Fibroblast of lung (primary cell): ENCODE measurements around the gene SIGLEC11. TPM values are rescaled to one million over a fixed set of nuclear protein-coding genes. Genes with fewer than 3 reads are reported as not detected.

Source experiments
- DNase-seq, 2 donors: peaks; one replicate each; pipeline versions ENCODE4 v3.0.0 to v3.0.0-alpha.2; 2010; ENCODE audit warnings: low read depth in 2 of 2
- H2AFZ ChIP-seq: 2 replicates; pipeline ENCODE4 v1.5.1; 2012; ENCODE audit warnings: low read length, control low read depth, inconsistent platforms
- H3K27ac ChIP-seq: 2 replicates; pipeline ENCODE4 v1.5.1; 2011; ENCODE audit warnings: low read length, control low read depth; ENCODE audit not compliant: insufficient read depth
- H3K27me3 ChIP-seq: 2 replicates; pipeline ENCODE4 v1.5.1; 2011; ENCODE audit warnings: mild to moderate bottlenecking, low read length; ENCODE audit not compliant: control insufficient read depth, insufficient read depth
- H3K36me3 ChIP-seq: 2 replicates; pipeline ENCODE4 v1.5.1; 2011; ENCODE audit warnings: low read length; ENCODE audit not compliant: control insufficient read depth, insufficient read depth
- H3K4me1 ChIP-seq: 2 replicates; pipeline ENCODE4 v1.5.1; 2011; ENCODE audit warnings: low read length; ENCODE audit not compliant: control insufficient read depth, insufficient read depth; ENCODE audit errors: extremely low read depth
- H3K4me2 ChIP-seq: 2 replicates; pipeline ENCODE4 v1.5.1; 2011; ENCODE audit warnings: low read length, control low read depth; ENCODE audit not compliant: insufficient read depth; ENCODE audit errors: extremely low read depth
- H3K4me3 ChIP-seq, 4 experiments: fragments of 200-600 bp in 1 of 4; sonication (generic) in 1 of 4; replicated peaks in 1 of 4; 2 replicates each; pipeline ENCODE4 v1.5.1; 2011 to 2016; ENCODE audit warnings: low read length in 4 of 4, low read depth in 3 of 4, mild to moderate bottlenecking in 3 of 4, control low read depth in 2 of 4, inconsistent platforms in 1 of 4, mixed read lengths in 1 of 4; ENCODE audit not compliant: insufficient read depth in 1 of 4; ENCODE audit errors: control extremely low read depth in 1 of 4
- H3K79me2 ChIP-seq: 2 replicates; pipeline ENCODE4 v1.5.1; 2012; ENCODE audit warnings: mild to moderate bottlenecking, low read length, inconsistent platforms; ENCODE audit not compliant: control insufficient read depth, insufficient read depth
- H3K9ac ChIP-seq: 2 replicates; pipeline ENCODE4 v1.5.1; 2011; ENCODE audit warnings: mild to moderate bottlenecking, low read length, control low read depth; ENCODE audit not compliant: insufficient read depth
- H3K9me3 ChIP-seq: 2 replicates; pipeline ENCODE4 v1.5.1; 2012; ENCODE audit warnings: low read depth, low read length; ENCODE audit not compliant: control insufficient read depth, insufficient read depth
- H4K20me1 ChIP-seq: 2 replicates; pipeline ENCODE4 v1.5.1; 2011; ENCODE audit warnings: low read length; ENCODE audit not compliant: control insufficient read depth, insufficient read depth; ENCODE audit errors: extremely low read depth
- EZH2 ChIP-seq: IDR thresholded peaks from 2 replicates; pipeline ENCODE4 v1.5.1; 2012; ENCODE audit warnings: low read length, control low read depth, mild to moderate bottlenecking; ENCODE audit errors: missing control alignments
- polyA plus RNA-seq, 2 donors: library from polyadenylated mRNA; depleted of rRNA in 1 of 2; stranded (reverse) in 1 of 2; unstranded in 1 of 2; fragments of >200 nt; gene quantifications; 2 replicates each; pipeline ENCODE4 v1.2.1, GENCODE V29; 2011 to 2012; ENCODE audit warnings: missing spikeins in 1 of 2
- total RNA-seq: library from RNA; depleted of rRNA; stranded (reverse); fragments of >200 nt; gene quantifications from 2 replicates; pipeline ENCODE4 v1.2.1, GENCODE V29; 2014
- TF ChIP-seq, protein P1 (sequence below), 2 donors: IDR thresholded peaks in 1 of 2; conservative IDR thresholded peaks in 1 of 2; 1 replicate in 1 of 2; 2 replicates in 1 of 2; pipeline ENCODE4 v1.5.1; 2011 to 2012; ENCODE audit warnings: low read length in 2 of 2, control low read depth in 1 of 2, inconsistent platforms in 1 of 2, low read depth in 1 of 2, mild to moderate bottlenecking in 1 of 2

SIGLEC11 gene
- total and polyA plus RNA-seq, 2 donors (not counting 1 experiment from before 2014, with no cell fraction given), result not detected

DNA sequence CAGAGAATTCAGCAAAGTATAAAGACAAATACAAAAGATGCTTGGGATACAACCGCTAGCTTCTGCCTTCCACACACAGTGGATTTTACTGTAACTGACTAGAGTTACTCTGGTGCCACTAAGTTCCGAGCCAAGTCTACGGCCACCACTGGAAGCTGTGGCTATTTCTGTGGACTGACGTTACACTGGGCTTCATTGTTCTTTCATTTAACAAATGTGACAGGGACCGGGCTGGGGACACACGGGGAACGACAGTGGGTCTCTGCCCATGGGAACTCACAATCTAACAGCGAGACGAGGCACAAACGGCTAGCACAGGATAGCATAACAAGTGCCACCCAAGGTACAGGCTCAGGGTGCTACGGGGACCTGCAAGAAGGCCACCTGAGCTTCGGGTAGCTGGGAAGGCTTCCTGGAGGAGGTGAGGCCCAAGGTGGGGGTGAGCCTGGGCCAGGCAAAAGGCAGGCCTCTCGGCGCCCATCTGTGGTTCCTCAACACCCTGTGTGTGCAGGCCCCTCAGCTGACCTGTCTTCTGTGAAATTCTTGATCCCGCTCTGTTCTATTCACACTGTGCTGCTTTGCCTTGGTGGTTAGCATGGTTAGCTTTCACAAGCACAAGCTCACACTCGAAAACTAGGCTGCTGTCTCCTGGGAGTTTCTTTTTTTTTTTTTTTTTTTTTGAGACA, 54.0 kb downstream of the SIGLEC11 start:
- H3K9me3 ChIP-seq, result no peaks in the 10 kb centered on the region
- no peak overlapping the region for H3K4me3 ChIP-seq
- H2AFZ ChIP-seq, result no peak overlapping the region
- H3K36me3 ChIP-seq, result peaks cover 20% of the 10 kb centered on the region
- no peak overlapping the region for H3K4me2 ChIP-seq
- no peaks in the 10 kb centered on the region for H3K27me3 ChIP-seq
- no peaks in the 10 kb centered on the region for H4K20me1 ChIP-seq
- DNase-seq, result no peak
- H3K79me2 ChIP-seq, result peaks cover 2% of the 10 kb centered on the region
- H3K9ac ChIP-seq, result no peak overlapping the region
- no peaks in the 10 kb centered on the region for H3K4me1 ChIP-seq
- H3K27ac ChIP-seq, result no peak overlapping the region
- TF ChIP-seq, protein P1, sequence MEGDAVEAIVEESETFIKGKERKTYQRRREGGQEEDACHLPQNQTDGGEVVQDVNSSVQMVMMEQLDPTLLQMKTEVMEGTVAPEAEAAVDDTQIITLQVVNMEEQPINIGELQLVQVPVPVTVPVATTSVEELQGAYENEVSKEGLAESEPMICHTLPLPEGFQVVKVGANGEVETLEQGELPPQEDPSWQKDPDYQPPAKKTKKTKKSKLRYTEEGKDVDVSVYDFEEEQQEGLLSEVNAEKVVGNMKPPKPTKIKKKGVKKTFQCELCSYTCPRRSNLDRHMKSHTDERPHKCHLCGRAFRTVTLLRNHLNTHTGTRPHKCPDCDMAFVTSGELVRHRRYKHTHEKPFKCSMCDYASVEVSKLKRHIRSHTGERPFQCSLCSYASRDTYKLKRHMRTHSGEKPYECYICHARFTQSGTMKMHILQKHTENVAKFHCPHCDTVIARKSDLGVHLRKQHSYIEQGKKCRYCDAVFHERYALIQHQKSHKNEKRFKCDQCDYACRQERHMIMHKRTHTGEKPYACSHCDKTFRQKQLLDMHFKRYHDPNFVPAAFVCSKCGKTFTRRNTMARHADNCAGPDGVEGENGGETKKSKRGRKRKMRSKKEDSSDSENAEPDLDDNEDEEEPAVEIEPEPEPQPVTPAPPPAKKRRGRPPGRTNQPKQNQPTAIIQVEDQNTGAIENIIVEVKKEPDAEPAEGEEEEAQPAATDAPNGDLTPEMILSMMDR (conservative IDR thresholded peaks at IDR 0.05 in 1 of 2, IDR thresholded peaks at IDR 0.05 in 1 of 2; ENCODE audit: low read depth in 1 of 2, low read length in 2 of 2), result no peak
- TF ChIP-seq EZH2, result no peak

DNA sequence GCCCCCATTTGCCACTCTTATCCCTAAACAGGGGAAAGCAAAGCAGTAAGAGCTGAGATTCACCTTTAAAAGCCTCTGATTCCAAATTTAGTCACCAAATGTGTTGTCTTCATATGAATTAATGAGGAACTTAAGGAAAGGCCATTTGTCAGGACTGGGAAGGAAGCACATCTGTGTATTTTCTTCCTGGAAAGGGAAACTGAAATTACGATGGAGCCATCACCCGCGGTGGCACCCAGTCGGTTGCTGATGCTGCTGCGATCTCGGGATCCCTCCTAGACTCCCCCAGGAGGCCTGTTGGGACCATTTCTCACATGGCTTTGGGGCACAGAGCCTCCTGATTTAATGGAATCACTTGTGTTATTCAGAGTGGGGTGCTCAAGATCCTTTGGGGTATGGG, 56.8 kb downstream of the SIGLEC11 start:
- H3K9me3 ChIP-seq, result no peaks in the 10 kb centered on the region
- H3K27me3 ChIP-seq, result no peaks in the 10 kb centered on the region

More for the DNA sequence above, 56.8 kb downstream of the SIGLEC11 start:
- TF ChIP-seq, protein P1 (conservative IDR thresholded peaks at IDR 0.05 in 1 of 2, IDR thresholded peaks at IDR 0.05 in 1 of 2; ENCODE audit: low read depth in 1 of 2, low read length in 2 of 2), result no peak
- TF ChIP-seq EZH2, result no peak
- DNase-seq, result no peak
- Histone ChIP-seq H3K4me1 (no peaks in the 10 kb centered on the region), H2AFZ (no peak overlapping the region), H3K27ac (no peak overlapping the region), H3K4me2 (no peak overlapping the region), H4K20me1 (no peaks in the 10 kb centered on the region), H3K4me3 (no peak overlapping the region), H3K36me3 (peaks cover 15% of the 10 kb centered on the region), H3K79me2 (no peaks in the 10 kb centered on the region), H3K9ac (no peak overlapping the region)

Other genes starting within 250 kb of the SIGLEC11 start
- gene TSKS, start 197.9 kb downstream of the SIGLEC11 start, total RNA-seq, result 0.26 TPM in 1 of 2 replicates, not detected in the other
- 0.07 TPM in 1 of 2 replicates, not detected in the other for gene TSKS, start 197.9 kb downstream of the SIGLEC11 start, polyA plus RNA-seq
- 53.4 and 95.0 TPM in 2 replicates for gene AP2A1, start 194.2 kb downstream of the SIGLEC11 start, total RNA-seq
- gene AP2A1, start 194.2 kb downstream of the SIGLEC11 start, polyA plus RNA-seq, result 64.2 and 75.9 TPM in 2 replicates
- 32.9 and 34.3 TPM in 2 replicates for gene FUZ, start 147.9 kb downstream of the SIGLEC11 start, total RNA-seq
- gene FUZ, start 147.9 kb downstream of the SIGLEC11 start, polyA plus RNA-seq, result 8.4 and 11.4 TPM in 2 replicates
- gene MED25, start 142.9 kb downstream of the SIGLEC11 start, total RNA-seq, result 10.0 and 11.2 TPM in 2 replicates
- gene MED25, start 142.9 kb downstream of the SIGLEC11 start, polyA plus RNA-seq, result 20.2 and 28.6 TPM in 2 replicates
- gene PTOV1, start 110.0 kb downstream of the SIGLEC11 start, total RNA-seq, result 35.2 and 56.0 TPM in 2 replicates
- 41.1 and 48.0 TPM in 2 replicates for gene PTOV1, start 110.0 kb downstream of the SIGLEC11 start, polyA plus RNA-seq
- 21.1 and 32.9 TPM in 2 replicates for gene PNKP, start 93.6 kb downstream of the SIGLEC11 start, total RNA-seq
- 11.0 and 17.0 TPM in 2 replicates for gene PNKP, start 93.6 kb downstream of the SIGLEC11 start, polyA plus RNA-seq
- 9.2 and 12.2 TPM in 2 replicates for gene AKT1S1, start 83.8 kb downstream of the SIGLEC11 start, total RNA-seq
- 37.4 and 51.3 TPM in 2 replicates for gene AKT1S1, start 83.8 kb downstream of the SIGLEC11 start, polyA plus RNA-seq
- 10.0 and 19.5 TPM in 2 replicates for gene TBC1D17, start 83.5 kb downstream of the SIGLEC11 start, total RNA-seq
- gene TBC1D17, start 83.5 kb downstream of the SIGLEC11 start, polyA plus RNA-seq, result 32.5 and 34.2 TPM in 2 replicates
- 1.2 and 1.5 TPM in 2 replicates for gene IL4I1, start 64.3 kb downstream of the SIGLEC11 start, total RNA-seq
- gene IL4I1, start 64.3 kb downstream of the SIGLEC11 start, polyA plus RNA-seq, result 0.09 and 0.21 TPM in 2 replicates
- 7.9 and 8.5 TPM in 2 replicates for gene ATF5, start 32.0 kb downstream of the SIGLEC11 start, total RNA-seq
- 7.4 and 21.0 TPM in 2 replicates for gene ATF5, start 32.0 kb downstream of the SIGLEC11 start, polyA plus RNA-seq
- 14.9 and 20.8 TPM in 2 replicates for gene NUP62, start 31.7 kb downstream of the SIGLEC11 start, total RNA-seq
- 8.9 and 17.0 TPM in 2 replicates for gene NUP62, start 31.7 kb downstream of the SIGLEC11 start, polyA plus RNA-seq
- gene VRK3, start 64.2 kb upstream of the SIGLEC11 start, total RNA-seq, result 21.3 and 26.9 TPM in 2 replicates
- 40.6 and 40.9 TPM in 2 replicates for gene VRK3, start 64.2 kb upstream of the SIGLEC11 start, polyA plus RNA-seq
- 5.9 and 6.4 TPM in 2 replicates for gene ZNF473, start 64.8 kb upstream of the SIGLEC11 start, total RNA-seq
- gene ZNF473, start 64.8 kb upstream of the SIGLEC11 start, polyA plus RNA-seq, result 5.0 and 5.7 TPM in 2 replicates
- gene IZUMO2, start 202.1 kb upstream of the SIGLEC11 start, total RNA-seq, result not detected in 2 replicates
- gene IZUMO2, start 202.1 kb upstream of the SIGLEC11 start, polyA plus RNA-seq, result not detected in 2 replicates
- not detected in 2 replicates for gene MYH14, start 242.4 kb upstream of the SIGLEC11 start, total RNA-seq
- not detected in 2 replicates for gene MYH14, start 242.4 kb upstream of the SIGLEC11 start, polyA plus RNA-seq